Measurements from ENCODE around the gene LSM14B. TPM values are rescaled to one million over a fixed set of nuclear protein-coding genes. Genes with fewer than 3 reads are reported as not detected.
A peak's percentile ranks its signal among the peaks of the same experiment; 100 is the strongest.

Gene LSM14B
- total RNA-seq, 1 experiment from 2014 or later = 51.3 TPM

- H2AFZ ChIP-seq (ENCODE audit: low read depth, low read length, poor library complexity, severe bottlenecking) = no peak overlapping the region
- peak overlapping the region in 1 of 2 experiments; percentile 40; a peak in 1 of 4 replicates for H3K4me3 ChIP-seq (replicated peaks in 1 of 2; ENCODE audit: low read depth in 1 of 2, low read length in 2 of 2)
- RAD21 ChIA-PET (ENCODE audit: low non-redundant PET in 1 of 2, low total read pairs in 2 of 2, uncharacterized antibody in 2 of 2, unreplicated experiment in 2 of 2) = no interaction called here
- H3K27me3 ChIP-seq (ENCODE audit: insufficient read depth, low read length) = no peaks in the 10 kb centered on the region
- peaks cover 11 to 16% of the 10 kb centered on the region in 2 experiments; a peak in 2 of 4 replicates for H3K36me3 ChIP-seq (ENCODE audit: control insufficient read depth in 1 of 2, insufficient read depth in 2 of 2, low read length in 2 of 2)
- intact Hi-C loops (cut with micrococcal nuclease) = no loop called here
- peak overlapping the region; percentile 85 for H3K4me2 ChIP-seq (ENCODE audit: low read length)
- CTCF ChIA-PET = no interaction called here
- DNase-seq (ENCODE audit: low read depth, low spot score) (no peak), ATAC-seq (no peak)
- no peak for TF ChIP-seq SIN3A (IDR thresholded peaks at IDR 0.05; ENCODE audit: low read depth)
- BruUV-seq (replicated peaks) = no TSS peak
- H3K9ac ChIP-seq (ENCODE audit: low read length) = peak overlapping the region; percentile 53
- POLR2A ChIA-PET = no interaction called here
- peaks cover 3% of the 10 kb centered on the region; the same call in 1 of the 2 replicates for H4K20me1 ChIP-seq (ENCODE audit: insufficient read depth)
- H3K9me3 ChIP-seq (ENCODE audit: control insufficient read depth in 1 of 2, insufficient read depth in 1 of 2, low read depth in 1 of 2, low read length in 2 of 2) = no peaks in the 10 kb centered on the region
- H3K4me1 ChIP-seq (ENCODE audit: control insufficient read depth in 1 of 2, insufficient read depth in 2 of 2, low read length in 2 of 2) = peaks cover 50 to 72% of the 10 kb centered on the region in 2 experiments
- H3K79me2 ChIP-seq (ENCODE audit: insufficient read depth, low read length) = peaks cover 71% of the 10 kb centered on the region
- peak overlapping the region; percentile 61 for H3K27ac ChIP-seq (ENCODE audit: low read depth, low read length)
- no peaks in the 10 kb centered on the region for H3K9me2 ChIP-seq (ENCODE audit: insufficient read depth)
These were observed 36.8 kb downstream of the LSM14B start for GRCh38 chr20:62159052-62159451.

GRCh38 chr20:62159839-62160238 is 37.6 kb downstream of the LSM14B start:
- Histone ChIP-seq H3K9me3 (ENCODE audit: control insufficient read depth in 1 of 2, insufficient read depth in 1 of 2, low read depth in 1 of 2, low read length in 2 of 2) (no peaks in the 10 kb centered on the region), H3K9me2 (ENCODE audit: insufficient read depth) (no peaks in the 10 kb centered on the region), H3K36me3 (ENCODE audit: control insufficient read depth in 1 of 2, insufficient read depth in 2 of 2, low read length in 2 of 2) (peaks cover 14% of the 10 kb centered on the region in 2 experiments; a peak in 2 of 4 replicates), H3K4me1 (ENCODE audit: control insufficient read depth in 1 of 2, insufficient read depth in 2 of 2, low read length in 2 of 2) (peaks cover 50 to 70% of the 10 kb centered on the region in 2 experiments), H3K4me2 (ENCODE audit: low read length) (peak overlapping the region; percentile 85), H3K27me3 (ENCODE audit: insufficient read depth, low read length) (no peaks in the 10 kb centered on the region), H3K27ac (ENCODE audit: low read depth, low read length) (peak overlapping the region; percentile 61), H2AFZ (ENCODE audit: low read depth, low read length, poor library complexity, severe bottlenecking) (no peak overlapping the region), H4K20me1 (ENCODE audit: insufficient read depth) (peaks cover 3% of the 10 kb centered on the region; the same call in 1 of the 2 replicates), H3K79me2 (ENCODE audit: insufficient read depth, low read length) (peaks cover 63% of the 10 kb centered on the region), H3K4me3 (replicated peaks in 1 of 2; ENCODE audit: low read depth in 1 of 2, low read length in 2 of 2) (peak overlapping the region in 1 of 2 experiments; percentile 40; a peak in 2 of 4 replicates), H3K9ac (ENCODE audit: low read length) (peak overlapping the region; percentile 53)
- peak; percentile 75 for ATAC-seq
- ChIA-PET POLR2A (no interaction called here), RAD21 (ENCODE audit: low non-redundant PET in 1 of 2, low total read pairs in 2 of 2, uncharacterized antibody in 2 of 2, unreplicated experiment in 2 of 2) (no interaction called here), CTCF (no interaction called here)
- peak; percentile 86 for DNase-seq (ENCODE audit: low read depth, low spot score)
- BruUV-seq (replicated peaks) = no TSS peak
- intact Hi-C loops (cut with micrococcal nuclease) = loop anchor here (2.0 kb wide), 1 partner anchor 23 kb away; the partner anchor contains the start of gene MTG2
- TF ChIP-seq FOSL1 (IDR thresholded peaks at IDR 0.05; ENCODE audit: low read depth) (peak; percentile 78), ATF3 (IDR thresholded peaks at IDR 0.05) (no peak), POLR2AphosphoS5 (IDR thresholded peaks at IDR 0.05; ENCODE audit: low read depth, low read length) (peak; percentile 47), SRF (IDR thresholded peaks at IDR 0.05; ENCODE audit: low read depth) (no peak; the same call in 1 of the 2 replicates), ZNF274 (IDR thresholded peaks at IDR 0.05; ENCODE audit: low read depth, low read length) (no peak), EZH2 (IDR thresholded peaks at IDR 0.05) (no peak), CBX3 (IDR thresholded peaks at IDR 0.05; ENCODE audit: low read depth) (peak; percentile 73; the same call in 1 of the 2 replicates), EZH2phosphoT487 (IDR thresholded peaks at IDR 0.05; ENCODE audit: borderline replicate concordance) (no peak), JUND (IDR thresholded peaks at IDR 0.05) (peak; percentile 81; the same call in 1 of the 2 replicates), ZFX (IDR thresholded peaks at IDR 0.05) (no peak), REST (IDR thresholded peaks at IDR 0.05; ENCODE audit: low read depth) (no peak), CEBPB (IDR thresholded peaks at IDR 0.05; ENCODE audit: low read depth) (no peak), POLR2A (IDR thresholded peaks at IDR 0.05; ENCODE audit: borderline replicate concordance, extremely low read depth, insufficient read depth, insufficient read length) (no peak), ELF1 (IDR thresholded peaks at IDR 0.05; ENCODE audit: borderline replicate concordance, low read depth) (no peak), SP1 (IDR thresholded peaks at IDR 0.05; ENCODE audit: low read depth) (peak; percentile 86), CTCF (IDR thresholded peaks at IDR 0.05 in 2 of 3, conservative IDR thresholded peaks at IDR 0.05 in 1 of 3; ENCODE audit: borderline replicate concordance in 1 of 3, insufficient read depth in 1 of 3, low read depth in 2 of 3, low read length in 2 of 3) (no peak), RAD21 (IDR thresholded peaks at IDR 0.05; ENCODE audit: low read depth) (no peak)
